Activated naive CD8-positive, alpha-beta T cell treated with anti-CD3 and anti-CD28 coated beads for 36 hours (primary cell): Measurements from ENCODE around the gene KRT23. TPM values are rescaled to one million over a fixed set of nuclear protein-coding genes. Genes with fewer than 3 reads are reported as not detected.

Source experiments
- DNase-seq: peaks from one replicate; pipeline ENCODE4 v3.0.0; 2021
- H3K27ac Mint-ChIP-seq: one replicate; pipeline ENCODE4 v1.8.0; 2022; ENCODE audit warnings: mild to moderate bottlenecking, moderate library complexity, mixed read lengths
- H3K27me3 Mint-ChIP-seq: one replicate; pipeline ENCODE4 v1.8.0; 2022; ENCODE audit warnings: mild to moderate bottlenecking, mixed read lengths
- H3K36me3 Mint-ChIP-seq: one replicate; pipeline ENCODE4 v1.8.0; 2021; ENCODE audit warnings: mild to moderate bottlenecking, mixed read lengths
- H3K4me1 Mint-ChIP-seq: one replicate; pipeline ENCODE4 v1.8.0; 2021; ENCODE audit warnings: mixed read lengths
- H3K4me3 Mint-ChIP-seq: one replicate; pipeline ENCODE4 v1.8.0; 2022; ENCODE audit warnings: mild to moderate bottlenecking, moderate library complexity, mixed read lengths
- H3K9me3 Mint-ChIP-seq: one replicate; pipeline ENCODE4 v1.8.0; 2022; ENCODE audit warnings: mixed read lengths
- total RNA-seq, 2 experiments: library from RNA; stranded (reverse); gene quantifications; one replicate each; pipeline ENCODE4 v1.2.3, GENCODE V29; 2021

KRT23 gene
- total RNA-seq, 2 experiments from 2014 or later, result not detected

GRCh38 chr17:40958086-40958953 lies 20.9 kb upstream of the KRT23 start:
- no peak overlapping the region for H3K27ac Mint-ChIP-seq
- no peak for DNase-seq

GRCh38 chr17:40956401-40957254 lies 19.2 kb upstream of the KRT23 start:
- H3K4me3 Mint-ChIP-seq, result no peak overlapping the region
- no peaks in the 10 kb centered on the region for H3K36me3 Mint-ChIP-seq
- H3K4me1 Mint-ChIP-seq, result no peaks in the 10 kb centered on the region

More at GRCh38 chr17:40958086-40958953, 20.9 kb upstream of the KRT23 start:
- peaks cover 37% of the 10 kb centered on the region for H3K27me3 Mint-ChIP-seq
- no peaks in the 10 kb centered on the region for H3K36me3 Mint-ChIP-seq
- H3K9me3 Mint-ChIP-seq, result peaks cover 1% of the 10 kb centered on the region
- no peaks in the 10 kb centered on the region for H3K4me1 Mint-ChIP-seq
- H3K4me3 Mint-ChIP-seq, result no peak overlapping the region

GRCh38 chr17:40953881-40954280 lies 16.4 kb upstream of the KRT23 start:
- DNase-seq, result no peak

More at GRCh38 chr17:40956401-40957254, 19.2 kb upstream of the KRT23 start:
- Mint-ChIP-seq H3K27ac (no peak overlapping the region), H3K9me3 (no peaks in the 10 kb centered on the region), H3K27me3 (peaks cover 41% of the 10 kb centered on the region)
- DNase-seq, result no peak

GRCh38 chr17:40952661-40953060 lies 15.2 kb upstream of the KRT23 start:
- H3K27me3 Mint-ChIP-seq, result peaks cover 68% of the 10 kb centered on the region
- H3K9me3 Mint-ChIP-seq, result no peaks in the 10 kb centered on the region
- no peaks in the 10 kb centered on the region for H3K4me1 Mint-ChIP-seq
- no peak overlapping the region for H3K4me3 Mint-ChIP-seq
- DNase-seq, result no peak
- H3K27ac Mint-ChIP-seq, result no peak overlapping the region
- no peaks in the 10 kb centered on the region for H3K36me3 Mint-ChIP-seq

More at GRCh38 chr17:40953881-40954280, 16.4 kb upstream of the KRT23 start:
- Mint-ChIP-seq H3K27ac (no peak overlapping the region), H3K27me3 (peaks cover 57% of the 10 kb centered on the region), H3K4me3 (no peak overlapping the region), H3K36me3 (no peaks in the 10 kb centered on the region), H3K4me1 (no peaks in the 10 kb centered on the region), H3K9me3 (no peaks in the 10 kb centered on the region)

- Mint-ChIP-seq H3K27ac (no peak overlapping the region), H3K27me3 (peaks cover 70% of the 10 kb centered on the region), H3K4me1 (no peaks in the 10 kb centered on the region), H3K9me3 (no peaks in the 10 kb centered on the region), H3K4me3 (no peak overlapping the region), H3K36me3 (no peaks in the 10 kb centered on the region)
- DNase-seq, result no peak
These were observed 14.7 kb upstream of the KRT23 start for GRCh38 chr17:40952154-40952553.

- Mint-ChIP-seq H3K4me1 (no peaks in the 10 kb centered on the region), H3K27me3 (peaks cover 78% of the 10 kb centered on the region), H3K4me3 (no peak overlapping the region)
These were observed 13.7 kb upstream of the KRT23 start for GRCh38 chr17:40951011-40951622.

GRCh38 chr17:40950176-40950575 lies 12.7 kb upstream of the KRT23 start:
- Mint-ChIP-seq H3K36me3 (no peaks in the 10 kb centered on the region), H3K4me1 (no peaks in the 10 kb centered on the region), H3K27me3 (peaks cover 68% of the 10 kb centered on the region), H3K9me3 (no peaks in the 10 kb centered on the region), H3K4me3 (no peak overlapping the region), H3K27ac (no peak overlapping the region)
- no peak for DNase-seq

More at GRCh38 chr17:40951011-40951622, 13.7 kb upstream of the KRT23 start:
- no peak for DNase-seq
- Mint-ChIP-seq H3K36me3 (no peaks in the 10 kb centered on the region), H3K27ac (no peak overlapping the region), H3K9me3 (no peaks in the 10 kb centered on the region)

GRCh38 chr17:40949418-40949817 lies 12.0 kb upstream of the KRT23 start:
- Mint-ChIP-seq H3K27me3 (peaks cover 61% of the 10 kb centered on the region), H3K9me3 (no peaks in the 10 kb centered on the region), H3K36me3 (no peaks in the 10 kb centered on the region), H3K27ac (no peak overlapping the region), H3K4me1 (no peaks in the 10 kb centered on the region), H3K4me3 (no peak overlapping the region)
- no peak for DNase-seq

GRCh38 chr17:40947929-40948328 lies 10.5 kb upstream of the KRT23 start:
- peaks cover 48% of the 10 kb centered on the region for H3K27me3 Mint-ChIP-seq
- H3K4me3 Mint-ChIP-seq, result no peak overlapping the region
- DNase-seq, result no peak
- H3K36me3 Mint-ChIP-seq, result no peaks in the 10 kb centered on the region
- no peaks in the 10 kb centered on the region for H3K9me3 Mint-ChIP-seq
- no peak overlapping the region for H3K27ac Mint-ChIP-seq
- no peaks in the 10 kb centered on the region for H3K4me1 Mint-ChIP-seq

GRCh38 chr17:40945414-40945813 lies 8.0 kb upstream of the KRT23 start:
- Mint-ChIP-seq H3K27me3 (peaks cover 40% of the 10 kb centered on the region), H3K4me3 (no peak overlapping the region)

GRCh38 chr17:40944531-40944930 lies 7.1 kb upstream of the KRT23 start:
- Mint-ChIP-seq H3K27me3 (peaks cover 33% of the 10 kb centered on the region), H3K9me3 (no peaks in the 10 kb centered on the region), H3K4me1 (no peaks in the 10 kb centered on the region), H3K27ac (no peak overlapping the region), H3K4me3 (no peak overlapping the region), H3K36me3 (no peaks in the 10 kb centered on the region)
- DNase-seq, result no peak

More at GRCh38 chr17:40945414-40945813, 8.0 kb upstream of the KRT23 start:
- no peaks in the 10 kb centered on the region for H3K9me3 Mint-ChIP-seq
- no peaks in the 10 kb centered on the region for H3K36me3 Mint-ChIP-seq
- H3K4me1 Mint-ChIP-seq, result no peaks in the 10 kb centered on the region
- no peak for DNase-seq
- no peak overlapping the region for H3K27ac Mint-ChIP-seq

- Mint-ChIP-seq H3K4me1 (no peaks in the 10 kb centered on the region), H3K27ac (no peak overlapping the region), H3K4me3 (no peak overlapping the region), H3K27me3 (peaks cover 16% of the 10 kb centered on the region), H3K9me3 (no peaks in the 10 kb centered on the region), H3K36me3 (no peaks in the 10 kb centered on the region)
- no peak for DNase-seq
These were observed 5.1 kb upstream of the KRT23 start for GRCh38 chr17:40942553-40942952.

GRCh38 chr17:40940266-40940665 lies 2.8 kb upstream of the KRT23 start:
- no peaks in the 10 kb centered on the region for H3K4me1 Mint-ChIP-seq
- no peak overlapping the region for H3K27ac Mint-ChIP-seq
- no peak for DNase-seq
- H3K9me3 Mint-ChIP-seq, result no peaks in the 10 kb centered on the region
- H3K27me3 Mint-ChIP-seq, result peaks cover 9% of the 10 kb centered on the region
- no peak overlapping the region for H3K4me3 Mint-ChIP-seq
- H3K36me3 Mint-ChIP-seq, result no peaks in the 10 kb centered on the region

GRCh38 chr17:40938981-40939380 lies 1.5 kb upstream of the KRT23 start:
- Mint-ChIP-seq H3K27ac (no peak overlapping the region), H3K9me3 (no peaks in the 10 kb centered on the region), H3K4me1 (no peaks in the 10 kb centered on the region), H3K36me3 (no peaks in the 10 kb centered on the region), H3K4me3 (no peak overlapping the region), H3K27me3 (peaks cover 13% of the 10 kb centered on the region)
- no peak for DNase-seq

- Mint-ChIP-seq H3K4me3 (no peak overlapping the region), H3K4me1 (no peaks in the 10 kb centered on the region)
These were observed 470 bp downstream of the KRT23 start for GRCh38 chr17:40936976-40937375.

More at GRCh38 chr17:40936976-40937375, 470 bp downstream of the KRT23 start:
- Mint-ChIP-seq H3K9me3 (no peaks in the 10 kb centered on the region), H3K27me3 (peaks cover 7% of the 10 kb centered on the region), H3K36me3 (no peaks in the 10 kb centered on the region), H3K27ac (no peak overlapping the region)
- DNase-seq, result no peak
